CD4-positive, CD25-positive, alpha-beta regulatory T cell (primary cell): ENCODE measurements around the gene CCM2. TPM values are rescaled to one million over a fixed set of nuclear protein-coding genes. Genes with fewer than 3 reads are reported as not detected.
"Not testable (repeated sequence)": the region's sequence is repeated elsewhere in the genome, so short reads cannot be mapped to it uniquely, and the experiment has no call there.

Source experiments
- ATAC-seq, 2 donors: fragments of 150-1000 bp; cut with Tn5 transposase; one replicate each; pipeline ENCODE4 v1.10.0; 2021; ENCODE audit warnings: low read depth in 2 of 2, moderate number of reproducible peaks in 2 of 2, moderate library complexity in 1 of 2
- DNase-seq, 3 donors: peaks; one replicate each; pipeline versions ENCODE4 v3.0.0 to v3.0.0-alpha.2; 2012 to 2022; ENCODE audit warnings: mixed read lengths in 1 of 3
- H3K27ac ChIP-seq: one replicate; pipeline ENCODE4 v1.7.0; 2013; ENCODE audit warnings: mild to moderate bottlenecking, low read length; ENCODE audit not compliant: insufficient read depth, poor library complexity, severe bottlenecking
- H3K27me3 ChIP-seq: one replicate; pipeline ENCODE4 v1.7.0; 2013; ENCODE audit warnings: low read length; ENCODE audit not compliant: control insufficient read depth, insufficient read depth
- H3K36me3 ChIP-seq: one replicate; pipeline ENCODE4 v1.7.0; 2013; ENCODE audit warnings: mild to moderate bottlenecking, low read length, moderate library complexity; ENCODE audit not compliant: control insufficient read depth, insufficient read depth
- H3K4me1 ChIP-seq: 2 replicates; pipeline ENCODE4 v1.7.0; 2013; ENCODE audit warnings: mild to moderate bottlenecking, low read length; ENCODE audit not compliant: insufficient read depth, control insufficient read depth, poor library complexity, severe bottlenecking
- H3K4me3 ChIP-seq: one replicate; pipeline ENCODE4 v1.7.0; 2013; ENCODE audit warnings: low read depth, mild to moderate bottlenecking, low read length, moderate library complexity
- H3K9me3 ChIP-seq, 2 experiments: 1 replicate in 1 of 2; 2 replicates in 1 of 2; pipeline ENCODE4 v1.7.0; 2013; ENCODE audit warnings: low read length in 2 of 2, mild to moderate bottlenecking in 1 of 2, moderate library complexity in 1 of 2; ENCODE audit not compliant: control insufficient read depth in 2 of 2
- H3K27ac Mint-ChIP-seq, 3 donors: one replicate each; pipeline ENCODE4 v1.8.0; 2020 to 2022; ENCODE audit warnings: mild to moderate bottlenecking in 3 of 3, mixed read lengths in 3 of 3, moderate library complexity in 2 of 3
- H3K27me3 Mint-ChIP-seq: one replicate; pipeline ENCODE4 v1.8.0; 2022; ENCODE audit warnings: mild to moderate bottlenecking, mixed read lengths
- H3K36me3 Mint-ChIP-seq: one replicate; pipeline ENCODE4 v1.8.0; 2020; ENCODE audit warnings: mixed read lengths
- H3K4me1 Mint-ChIP-seq, 4 donors: one replicate each; pipeline ENCODE4 v1.8.0; 2020 to 2022; ENCODE audit warnings: mixed read lengths in 4 of 4, mild to moderate bottlenecking in 1 of 4
- H3K4me3 Mint-ChIP-seq, 4 donors: one replicate each; pipeline ENCODE4 v1.8.0; 2020 to 2022; ENCODE audit warnings: mild to moderate bottlenecking in 4 of 4, mixed read lengths in 4 of 4, moderate library complexity in 3 of 4
- H3K9me3 Mint-ChIP-seq, 7 donors: one replicate each; pipeline ENCODE4 v1.8.0; 2020 to 2022; ENCODE audit warnings: mixed read lengths in 7 of 7, mild to moderate bottlenecking in 3 of 7, moderate library complexity in 2 of 7
- polyA plus RNA-seq, 4 donors: library from polyadenylated mRNA; unstranded; fragments of 300-500 nt; fragmentation: Illumina TruSeq; gene quantifications; one replicate each; pipeline ENCODE4 v1.2.3, GENCODE V29; 2021
- total RNA-seq: library from RNA; stranded (reverse); gene quantifications from one replicate; pipeline ENCODE4 v1.2.3, GENCODE V29; 2022

CCM2 gene
- total and polyA plus RNA-seq, 5 donors from 2014 or later = 139 to 190 (median 156) TPM

- Mint-ChIP-seq H3K9me3 (peaks cover 0 to 1% (median 0%) of the 10 kb centered on the region in 7 donors), H3K4me3 (peak within 1 kb of the TSS; percentile 91 to 96 (median 94)), H3K27me3 (peaks cover 26% of the 10 kb centered on the region), H3K27ac (peak within 1 kb of the TSS; percentile 99 to 100 (median 99)), H3K4me1 (peaks cover 20 to 53% (median 31%) of the 10 kb centered on the region in 4 donors), H3K36me3 (peaks cover 15% of the 10 kb centered on the region)
- peak; percentile 92 to 96 for ATAC-seq
- peaks cover 18% of the 10 kb centered on the region for H3K27me3 ChIP-seq
- H3K27ac ChIP-seq = peak within 1 kb of the TSS; percentile 96
- peak; percentile 91 to 97 (median 93) for DNase-seq
- H3K4me3 ChIP-seq = peak within 1 kb of the TSS; percentile 83
- H3K4me1 ChIP-seq = peaks cover 35% of the 10 kb centered on the region
- no peaks in the 10 kb centered on the region for H3K9me3 ChIP-seq
- peaks cover 29% of the 10 kb centered on the region for H3K36me3 ChIP-seq
These were observed 111.6 kb downstream of the CCM2 start, which contains the start of gene TBRG4 for GRCh38 chr7:45111298-45112223. TBRG4 (minus strand) TSS chr7:45111697; CDS start chr7:45109237, 2,460 bp downstream.

GRCh38 chr7:45112648-45113047 is 112.6 kb downstream of the CCM2 start:
- no peak overlapping the region for H3K27ac ChIP-seq
- H3K27ac Mint-ChIP-seq = peak overlapping the region; percentile 61 to 99 (median 99)
- ATAC-seq (no peak), DNase-seq (no peak)
- peaks cover 29% of the 10 kb centered on the region for H3K4me1 ChIP-seq
- H3K4me3 Mint-ChIP-seq = peak overlapping the region; percentile 91 to 96 (median 94)
- H3K27me3 ChIP-seq = peaks cover 22% of the 10 kb centered on the region
- H3K4me1 Mint-ChIP-seq = peaks cover 15 to 43% (median 26%) of the 10 kb centered on the region in 4 donors
- H3K36me3 ChIP-seq = peaks cover 18% of the 10 kb centered on the region
- peaks cover 0 to 1% (median 0%) of the 10 kb centered on the region in 7 donors for H3K9me3 Mint-ChIP-seq
- H3K9me3 ChIP-seq = no peaks in the 10 kb centered on the region
- no peak overlapping the region for H3K4me3 ChIP-seq
- peaks cover 32% of the 10 kb centered on the region for H3K27me3 Mint-ChIP-seq
- H3K36me3 Mint-ChIP-seq = peaks cover 10% of the 10 kb centered on the region

GRCh38 chr7:45114257-45114656 is 114.3 kb downstream of the CCM2 start:
- not testable (repeated sequence) for H3K9me3 ChIP-seq, H3K36me3 Mint-ChIP-seq, ATAC-seq, H3K4me3 ChIP-seq, H3K36me3 ChIP-seq, H3K27ac ChIP-seq, DNase-seq, H3K9me3 Mint-ChIP-seq
- Mint-ChIP-seq H3K4me3 (peak overlapping the region in 3 of 4 donors; percentile 29 to 59 (median 52)), H3K4me1 (peaks cover 8 to 29% (median 18%) of the 10 kb centered on the region in 4 donors), H3K27ac (peak overlapping the region in 1 of 3 donors; percentile 65), H3K27me3 (peaks cover 37% of the 10 kb centered on the region)
- H3K4me1 ChIP-seq = peaks cover 16% of the 10 kb centered on the region
- peaks cover 22% of the 10 kb centered on the region for H3K27me3 ChIP-seq

DNA sequence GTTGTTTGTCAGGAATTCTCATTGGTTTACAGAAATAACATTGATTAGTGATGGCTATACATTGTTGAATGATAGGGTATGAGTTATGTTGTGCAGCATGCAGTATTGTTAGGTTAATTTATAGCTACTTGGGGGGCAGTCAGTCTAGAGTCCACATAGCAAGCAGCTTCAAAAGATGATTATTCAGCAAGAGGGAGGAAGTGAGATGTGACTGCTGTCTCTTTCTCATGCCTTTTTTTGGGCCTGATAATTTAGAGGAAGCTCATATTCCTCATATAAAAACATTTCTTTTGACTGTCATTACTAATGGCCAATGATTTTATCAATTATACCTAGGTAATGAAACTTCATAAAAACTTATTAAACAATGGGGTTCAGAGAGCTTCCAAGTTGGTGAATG is 114.9 kb downstream of the CCM2 start:
- peaks cover 37% of the 10 kb centered on the region for H3K27me3 Mint-ChIP-seq
- peaks cover 10 to 28% (median 17%) of the 10 kb centered on the region in 4 donors for H3K4me1 Mint-ChIP-seq
- DNase-seq = no peak
- Histone ChIP-seq H3K4me1 (peaks cover 12% of the 10 kb centered on the region), H3K4me3 (no peak overlapping the region), H3K27ac (no peak overlapping the region), H3K27me3 (peaks cover 22% of the 10 kb centered on the region), H3K9me3 (no peaks in the 10 kb centered on the region), H3K36me3 (no peaks in the 10 kb centered on the region)
- H3K9me3 Mint-ChIP-seq = peaks cover 0 to 1% (median 0%) of the 10 kb centered on the region in 7 donors
- peak overlapping the region in 1 of 4 donors; percentile 6 for H3K4me3 Mint-ChIP-seq
- peaks cover 3% of the 10 kb centered on the region for H3K36me3 Mint-ChIP-seq
- H3K27ac Mint-ChIP-seq = no peak overlapping the region
- no peak for ATAC-seq

DNA sequence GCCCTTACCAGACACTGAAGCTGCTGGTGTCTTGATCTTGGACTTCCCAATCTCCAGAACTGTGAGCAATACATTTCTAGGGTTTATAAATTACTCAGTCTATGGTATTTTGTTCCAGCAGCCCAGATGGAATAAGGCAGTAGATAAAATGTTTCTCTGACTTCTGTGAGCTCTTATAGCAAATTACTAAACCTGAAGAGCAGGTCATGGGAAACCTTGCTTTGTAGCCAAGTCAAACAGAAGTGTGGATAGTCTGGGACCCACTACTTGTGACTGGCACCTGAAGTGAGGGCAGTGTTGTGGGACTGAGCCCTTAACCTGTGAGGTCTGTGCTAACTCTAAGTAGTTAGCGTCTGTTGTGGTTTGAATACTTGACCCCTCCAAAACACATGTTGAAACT is 116.0 kb downstream of the CCM2 start:
- Mint-ChIP-seq H3K4me1 (peaks cover 5 to 17% (median 9%) of the 10 kb centered on the region in 4 donors), H3K4me3 (peak overlapping the region in 2 of 4 donors; percentile 15 to 44), H3K27ac (no peak overlapping the region), H3K36me3 (peaks cover 3% of the 10 kb centered on the region), H3K9me3 (peaks cover 0 to 1% (median 0%) of the 10 kb centered on the region in 7 donors), H3K27me3 (peaks cover 37% of the 10 kb centered on the region)
- Histone ChIP-seq H3K27ac (no peak overlapping the region), H3K4me3 (no peak overlapping the region), H3K9me3 (no peaks in the 10 kb centered on the region), H3K36me3 (no peaks in the 10 kb centered on the region), H3K4me1 (peaks cover 1% of the 10 kb centered on the region), H3K27me3 (peaks cover 22% of the 10 kb centered on the region)
- ATAC-seq (no peak), DNase-seq (no peak)

- Histone ChIP-seq H3K27me3 (peaks cover 22% of the 10 kb centered on the region), H3K27ac (no peak overlapping the region), H3K4me1 (peaks cover 3% of the 10 kb centered on the region), H3K36me3 (no peaks in the 10 kb centered on the region), H3K9me3 (no peaks in the 10 kb centered on the region), H3K4me3 (no peak overlapping the region)
- peaks cover 30% of the 10 kb centered on the region for H3K27me3 Mint-ChIP-seq
- H3K27ac Mint-ChIP-seq = no peak overlapping the region
- peaks cover 4% of the 10 kb centered on the region for H3K36me3 Mint-ChIP-seq
- H3K4me1 Mint-ChIP-seq = peaks cover 6 to 8% (median 7%) of the 10 kb centered on the region in 4 donors
- H3K4me3 Mint-ChIP-seq = no peak overlapping the region
- DNase-seq = no peak
- ATAC-seq = no peak
- peaks cover 0 to 1% (median 0%) of the 10 kb centered on the region in 7 donors for H3K9me3 Mint-ChIP-seq
These were observed 117.6 kb downstream of the CCM2 start for GRCh38 chr7:45117582-45117981.

- H3K4me3 ChIP-seq = no peak overlapping the region
- H3K36me3 ChIP-seq = no peaks in the 10 kb centered on the region
- peaks cover 22% of the 10 kb centered on the region for H3K27me3 ChIP-seq
- Mint-ChIP-seq H3K36me3 (peaks cover 4% of the 10 kb centered on the region), H3K4me1 (peaks cover 0 to 15% (median 10%) of the 10 kb centered on the region in 4 donors), H3K4me3 (no peak overlapping the region), H3K27ac (no peak overlapping the region), H3K9me3 (peaks cover 0 to 1% (median 0%) of the 10 kb centered on the region in 7 donors), H3K27me3 (peaks cover 26% of the 10 kb centered on the region)
- DNase-seq = no peak
- no peaks in the 10 kb centered on the region for H3K9me3 ChIP-seq
- peaks cover 10% of the 10 kb centered on the region for H3K4me1 ChIP-seq
- ATAC-seq = no peak
- H3K27ac ChIP-seq = no peak overlapping the region
These were observed 118.3 kb downstream of the CCM2 start for GRCh38 chr7:45118292-45118691.
